Ammon's horn (tissue), 1 donor: ENCODE data around the gene RARA.
A peak's percentile ranks its signal among the peaks of the same experiment; 100 is the strongest.

ENCODE experiments used
- DNase-seq: peaks from one replicate; pipeline ENCODE4 v3.0.0-alpha.2; 2016; ENCODE audit warnings: low spot score

RARA gene

DNA sequence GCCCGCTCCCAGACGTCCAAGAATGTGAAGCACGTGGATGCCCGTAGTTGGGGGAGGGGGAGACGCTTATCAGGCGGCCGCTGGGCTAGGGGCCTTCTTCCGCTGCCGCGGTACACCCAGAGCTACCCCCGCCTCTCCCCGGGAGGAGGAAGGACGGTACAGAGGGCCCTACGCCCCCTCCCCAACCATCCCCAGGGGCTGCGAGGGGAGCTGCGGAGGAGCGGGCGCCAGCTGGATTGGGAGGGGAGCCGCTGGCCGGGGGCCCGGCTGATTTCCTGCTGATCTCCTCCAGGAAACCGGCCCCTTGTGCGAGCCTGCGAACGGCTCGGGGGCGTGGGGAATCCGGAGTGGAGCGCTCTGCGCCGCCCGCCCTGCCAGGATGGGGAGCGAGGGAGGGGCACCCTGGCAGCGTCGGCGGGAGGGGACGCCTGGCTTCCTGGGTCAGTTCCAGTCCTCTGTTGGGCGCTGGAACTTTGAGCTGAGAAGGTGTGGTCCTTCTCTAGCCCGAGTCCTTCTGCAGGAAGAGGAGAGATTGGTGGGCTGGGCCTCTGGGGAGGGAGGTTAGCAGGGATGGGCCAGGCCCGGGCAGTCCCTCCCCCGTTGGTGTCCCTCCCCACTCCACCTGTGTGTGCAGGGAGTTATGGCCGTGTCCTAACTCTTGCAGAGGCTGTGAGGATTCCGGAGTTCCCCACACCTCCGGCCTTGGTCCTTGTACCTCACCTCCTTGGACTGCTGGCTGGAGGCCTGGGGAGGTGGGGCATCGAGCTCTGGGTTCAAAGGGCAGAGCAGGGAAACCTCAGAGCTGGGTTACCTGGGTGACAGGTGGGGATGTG lies 36.4 kb downstream of the RARA start:
- no peak for DNase-seq

DNA sequence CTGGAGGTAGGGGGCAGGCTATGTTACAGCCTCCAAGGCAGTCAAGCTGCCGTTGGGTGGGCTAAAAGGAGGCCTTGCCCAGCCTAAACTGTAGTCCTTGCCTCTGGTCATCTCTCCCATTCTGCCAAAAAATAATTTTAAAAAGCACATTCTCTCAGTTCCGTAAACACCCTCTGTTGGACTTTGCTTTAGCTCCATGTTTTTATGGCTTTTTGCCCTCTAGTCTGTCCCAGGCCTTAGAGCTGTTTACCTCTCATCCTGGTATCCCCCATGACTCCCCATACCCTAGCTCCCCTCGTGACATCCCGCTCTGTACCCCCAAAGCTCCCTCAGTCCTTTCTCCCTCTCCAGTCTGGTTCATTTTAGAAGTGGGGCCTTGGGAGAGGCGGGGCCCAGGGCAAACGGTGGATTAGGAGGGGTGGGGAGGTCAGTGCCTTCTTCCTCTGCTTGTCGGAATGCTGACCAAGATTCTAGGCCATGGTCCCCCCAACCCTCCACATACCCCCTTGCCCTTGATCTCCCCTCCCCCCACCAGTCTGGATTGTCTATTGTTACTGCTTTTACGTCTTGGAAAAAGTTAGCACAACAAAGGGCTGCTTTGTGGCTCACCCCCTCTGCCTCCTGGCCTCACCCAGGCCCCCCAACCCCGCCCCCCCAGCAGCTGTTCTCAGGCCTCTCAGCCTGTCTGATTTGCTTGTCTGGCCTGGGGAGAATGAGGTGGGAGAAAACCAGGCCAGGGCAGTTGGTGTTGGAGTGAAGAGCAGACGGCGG lies 37.2 kb downstream of the RARA start:
- no peak for DNase-seq

DNA sequence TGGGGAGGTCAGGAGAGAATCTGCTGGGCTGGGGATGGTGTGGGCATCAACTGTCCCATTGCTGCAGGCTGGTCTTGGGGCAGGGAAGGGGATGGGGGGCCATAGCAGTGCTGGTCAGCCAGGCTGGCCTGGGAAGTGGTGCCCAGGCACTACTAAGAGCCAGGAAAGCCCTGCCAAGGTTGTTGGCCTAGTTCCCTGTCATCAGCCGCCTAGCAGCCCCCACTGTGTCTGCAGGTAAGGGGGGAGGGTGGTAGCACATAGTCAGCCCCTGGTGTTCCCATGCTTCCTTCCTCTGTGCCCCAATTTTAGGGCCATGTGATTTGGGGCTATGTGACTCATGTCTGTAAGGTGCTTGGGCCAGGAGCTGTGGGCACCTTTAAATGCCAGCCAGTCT lies 37.8 kb downstream of the RARA start:
- DNase-seq: no peak

DNA sequence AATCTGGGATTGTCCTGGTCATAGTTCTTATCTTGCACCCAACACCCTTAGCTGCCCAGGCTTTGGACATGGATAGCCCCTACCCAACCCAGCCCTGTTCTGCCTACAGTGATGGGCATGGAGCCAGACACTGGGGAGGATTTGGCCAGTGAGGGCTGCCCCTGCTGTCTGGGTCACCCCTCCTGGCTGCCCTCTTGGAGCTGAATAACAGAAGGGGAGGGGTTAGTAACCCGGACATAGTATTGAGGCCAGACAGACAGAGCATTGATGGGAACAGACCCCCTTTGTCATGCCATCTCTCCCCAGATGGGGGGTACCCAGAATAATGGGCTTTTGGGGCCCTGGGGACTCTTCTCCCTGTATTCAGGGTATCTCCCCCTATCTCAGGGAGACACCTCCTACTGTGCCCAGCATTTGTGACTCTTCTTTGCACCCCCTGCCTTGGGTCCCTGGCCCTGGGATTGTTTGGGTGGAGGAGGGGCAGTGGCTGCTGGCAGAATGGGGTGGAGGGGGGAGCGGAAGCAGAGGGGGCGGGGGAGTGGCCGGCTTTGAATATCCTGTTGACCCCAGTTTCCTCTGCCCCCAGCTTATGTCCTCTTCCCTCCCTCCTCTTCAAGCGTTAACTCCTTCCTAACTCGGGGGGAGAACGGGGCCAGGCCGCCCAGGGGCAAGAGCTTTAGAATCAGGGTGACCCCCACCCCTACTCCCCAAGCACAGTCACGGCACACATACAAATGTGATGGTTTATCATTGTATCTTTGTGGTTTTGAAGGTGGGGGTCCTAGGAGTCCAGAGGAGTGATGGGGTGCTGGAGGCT lies 38.5 kb downstream of the RARA start:
- DNase-seq: peak; percentile 84

DNA sequence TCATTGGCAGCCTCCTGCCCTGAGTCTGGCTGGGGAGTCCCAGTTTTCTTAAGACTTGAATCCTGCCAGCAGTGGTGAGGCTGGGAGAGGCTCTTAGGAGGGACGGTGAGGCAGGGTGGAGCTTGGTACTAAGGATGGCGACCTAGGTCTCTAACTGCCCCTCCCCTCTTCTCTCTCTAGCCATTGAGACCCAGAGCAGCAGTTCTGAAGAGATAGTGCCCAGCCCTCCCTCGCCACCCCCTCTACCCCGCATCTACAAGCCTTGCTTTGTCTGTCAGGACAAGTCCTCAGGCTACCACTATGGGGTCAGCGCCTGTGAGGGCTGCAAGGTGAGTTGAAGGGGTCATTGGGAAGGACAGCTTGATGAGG lies 39.1 kb downstream of the RARA start:
- no peak for DNase-seq

DNA sequence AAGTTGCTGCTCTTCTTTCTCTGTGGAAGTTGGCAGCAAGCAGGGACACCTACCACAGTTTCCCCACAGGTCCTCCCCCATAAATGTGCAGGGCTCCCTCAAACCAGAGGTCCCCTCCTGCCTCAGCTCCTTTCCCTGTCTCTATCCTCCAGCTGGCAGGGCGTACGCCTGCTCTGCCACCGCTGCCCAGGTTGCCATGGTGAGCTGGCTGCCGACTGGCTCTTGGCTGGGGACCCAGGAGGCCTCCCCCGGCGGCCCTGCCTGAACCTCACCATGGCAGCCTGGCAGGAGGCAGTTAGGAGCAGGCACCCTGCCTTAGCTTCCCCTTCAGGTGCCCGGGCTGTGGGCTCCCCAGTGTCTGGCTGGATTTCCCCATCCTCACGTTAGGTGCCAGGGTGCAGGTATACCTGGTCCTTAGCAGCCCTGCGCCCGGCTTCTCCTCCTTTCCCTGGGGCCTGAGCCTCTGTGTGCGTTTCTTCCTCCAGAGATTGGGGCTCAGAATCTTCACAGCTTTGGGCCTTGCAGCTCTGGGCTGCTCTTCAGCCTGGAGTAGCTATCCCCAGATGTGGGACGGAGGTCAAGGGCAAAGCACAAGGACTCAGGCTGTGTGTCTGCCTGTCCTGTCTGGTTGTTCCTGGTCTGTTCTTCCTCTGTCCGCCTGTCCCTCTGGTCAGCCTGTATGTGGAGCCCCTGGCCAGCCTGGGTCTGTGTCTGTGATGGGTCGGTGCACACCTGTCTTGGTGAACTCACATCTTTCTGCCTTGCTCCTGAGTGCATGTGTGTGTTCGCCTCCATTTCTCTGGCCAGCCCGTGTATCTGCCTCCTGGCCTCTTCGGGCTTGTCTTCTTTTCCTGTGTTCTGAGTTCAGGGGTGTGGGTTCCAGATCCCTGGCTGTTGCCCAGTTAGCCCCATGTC lies 39.8 kb downstream of the RARA start:
- peak; percentile 89 for DNase-seq

DNA sequence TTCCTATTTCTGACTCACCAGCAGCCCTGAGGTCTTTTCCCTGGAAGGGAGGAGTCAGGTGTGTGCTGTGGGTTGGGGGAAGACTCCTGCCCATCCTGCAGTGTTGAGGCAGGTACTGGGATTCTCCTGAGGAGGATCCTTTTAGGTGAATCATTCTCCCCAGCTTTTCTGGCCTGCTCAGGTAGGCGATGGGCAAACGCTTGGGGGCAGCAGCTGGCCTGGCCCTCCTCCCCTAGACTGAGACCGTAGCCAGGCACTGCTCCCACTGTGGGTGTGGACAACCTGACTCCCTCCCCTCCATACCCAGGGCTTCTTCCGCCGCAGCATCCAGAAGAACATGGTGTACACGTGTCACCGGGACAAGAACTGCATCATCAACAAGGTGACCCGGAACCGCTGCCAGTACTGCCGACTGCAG lies 40.5 kb downstream of the RARA start:
- DNase-seq: no peak

DNA sequence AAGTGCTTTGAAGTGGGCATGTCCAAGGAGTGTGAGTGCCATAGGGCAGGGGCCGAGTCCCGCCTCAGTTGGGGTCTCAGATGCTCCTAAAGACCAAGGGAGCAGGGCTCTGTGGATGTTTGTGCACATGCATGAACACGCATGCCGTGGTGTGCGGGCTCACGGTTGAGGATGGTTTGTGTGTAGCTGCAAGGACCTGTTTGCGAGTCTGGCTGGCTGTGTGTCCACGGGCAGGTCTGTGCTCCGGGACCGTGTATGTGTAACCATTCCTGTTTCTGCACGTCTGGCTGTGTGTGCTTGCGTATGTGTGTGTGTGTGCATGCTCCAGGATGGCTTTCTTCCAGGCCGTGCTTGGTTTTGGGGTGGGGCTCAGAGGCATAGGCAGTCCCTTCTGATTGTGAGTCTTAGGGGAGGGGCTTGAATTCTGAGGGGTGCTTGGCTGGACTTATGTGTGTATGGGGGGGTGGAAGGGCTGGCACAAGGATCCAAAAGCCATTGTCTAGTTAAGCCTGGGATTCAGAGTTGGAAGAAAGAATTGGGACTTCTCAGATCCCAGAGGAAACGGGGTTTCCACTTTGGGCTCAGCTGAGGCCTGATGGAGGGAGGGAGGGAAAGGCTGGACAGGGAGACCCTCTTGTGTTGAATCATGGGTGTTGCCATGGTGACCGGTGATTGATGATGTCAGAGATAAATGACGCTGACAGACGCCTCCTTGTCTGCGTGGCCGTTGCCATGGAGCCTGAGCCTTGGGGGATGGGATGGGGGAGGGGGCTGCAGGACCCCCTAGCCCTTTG lies 41.1 kb downstream of the RARA start:
- DNase-seq: no peak

DNA sequence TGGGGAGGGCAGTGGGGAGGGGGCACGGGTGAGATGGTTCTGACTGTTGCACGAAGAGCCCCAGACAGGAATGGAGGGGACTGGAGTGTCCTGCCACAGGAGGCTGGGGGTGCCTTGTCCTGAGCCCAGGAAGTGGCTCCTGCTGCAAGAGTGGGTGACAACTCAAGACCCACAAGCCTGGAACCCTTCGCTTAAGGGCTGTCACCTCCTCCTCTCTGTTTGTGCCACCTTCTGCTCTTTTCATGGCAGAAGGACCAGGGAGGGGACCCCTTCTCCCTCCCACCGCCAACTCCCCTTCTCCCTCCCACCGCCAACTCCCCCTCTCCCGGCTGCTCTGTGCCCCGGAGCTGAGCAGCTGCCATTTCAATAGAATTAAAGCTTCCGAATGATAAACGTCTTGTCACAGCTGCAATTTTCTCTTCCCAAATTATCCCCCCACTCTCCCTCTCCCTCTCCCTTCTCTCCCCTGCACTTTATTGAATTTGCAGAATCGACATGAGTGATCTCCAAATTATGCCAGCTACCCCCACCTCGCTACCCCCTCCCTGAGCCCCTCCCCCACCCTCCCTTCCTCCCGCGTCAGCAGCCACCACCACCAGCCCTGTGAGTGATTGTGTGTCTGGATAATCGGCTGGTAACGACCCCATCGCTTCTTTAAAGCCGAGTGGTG lies 41.8 kb downstream of the RARA start:
- DNase-seq: no peak

DNA sequence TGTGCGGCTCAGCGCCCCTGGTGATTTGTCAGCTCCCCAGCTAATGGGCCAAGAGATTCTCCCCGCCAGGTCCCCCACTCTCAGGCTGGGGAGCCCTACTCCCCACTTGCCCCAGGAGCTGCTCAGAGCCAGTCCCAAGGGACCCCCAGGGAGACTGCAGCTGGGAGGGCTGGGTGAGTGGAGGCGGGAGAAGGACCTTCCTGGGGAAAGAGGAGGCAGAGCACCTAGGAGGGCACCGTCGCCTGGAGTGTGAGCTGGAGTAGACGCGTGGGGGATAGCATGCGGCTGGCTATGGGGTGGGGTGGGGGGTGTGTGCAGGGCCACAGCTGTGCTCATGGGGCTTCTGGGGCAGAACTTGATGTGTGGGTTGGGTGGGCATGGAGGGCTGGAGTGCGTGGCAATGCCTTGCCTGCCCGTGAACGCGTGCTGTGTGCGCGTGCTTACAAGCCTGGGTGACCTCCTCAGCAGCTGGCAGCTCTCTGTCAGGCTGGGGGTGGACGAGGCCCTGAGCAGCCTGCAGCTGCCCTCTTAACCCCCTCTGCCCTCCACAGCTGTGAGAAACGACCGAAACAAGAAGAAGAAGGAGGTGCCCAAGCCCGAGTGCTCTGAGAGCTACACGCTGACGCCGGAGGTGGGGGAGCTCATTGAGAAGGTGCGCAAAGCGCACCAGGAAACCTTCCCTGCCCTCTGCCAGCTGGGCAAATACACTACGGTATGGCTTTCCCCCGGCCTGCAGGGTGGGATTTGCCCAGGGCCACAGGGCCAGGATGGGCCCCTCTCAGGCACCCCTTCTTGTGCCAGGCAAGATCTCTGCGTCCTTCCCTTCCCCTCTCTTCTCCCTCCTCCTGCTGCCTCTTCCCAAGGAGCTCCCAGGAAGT lies 42.6 kb downstream of the RARA start:
- no peak for DNase-seq

DNA sequence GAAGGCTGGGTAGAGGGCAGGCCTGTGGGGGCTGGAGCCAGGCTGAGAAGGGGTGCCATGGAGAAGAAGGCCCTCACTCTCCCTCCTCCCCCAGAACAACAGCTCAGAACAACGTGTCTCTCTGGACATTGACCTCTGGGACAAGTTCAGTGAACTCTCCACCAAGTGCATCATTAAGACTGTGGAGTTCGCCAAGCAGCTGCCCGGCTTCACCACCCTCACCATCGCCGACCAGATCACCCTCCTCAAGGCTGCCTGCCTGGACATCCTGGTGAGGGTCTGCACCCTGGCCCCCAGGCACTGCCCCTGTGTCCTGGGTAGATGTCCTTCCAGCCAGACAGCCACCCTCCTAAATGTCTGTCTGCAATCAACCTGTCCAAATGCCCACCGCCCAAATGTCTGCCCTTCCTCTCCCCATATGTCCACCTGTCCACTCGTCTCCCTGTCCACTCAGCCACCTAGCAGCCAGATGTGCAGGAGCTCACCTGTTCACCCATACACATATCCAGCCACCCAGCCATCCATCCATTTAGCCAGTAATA lies 43.3 kb downstream of the RARA start:
- no peak for DNase-seq

DNA sequence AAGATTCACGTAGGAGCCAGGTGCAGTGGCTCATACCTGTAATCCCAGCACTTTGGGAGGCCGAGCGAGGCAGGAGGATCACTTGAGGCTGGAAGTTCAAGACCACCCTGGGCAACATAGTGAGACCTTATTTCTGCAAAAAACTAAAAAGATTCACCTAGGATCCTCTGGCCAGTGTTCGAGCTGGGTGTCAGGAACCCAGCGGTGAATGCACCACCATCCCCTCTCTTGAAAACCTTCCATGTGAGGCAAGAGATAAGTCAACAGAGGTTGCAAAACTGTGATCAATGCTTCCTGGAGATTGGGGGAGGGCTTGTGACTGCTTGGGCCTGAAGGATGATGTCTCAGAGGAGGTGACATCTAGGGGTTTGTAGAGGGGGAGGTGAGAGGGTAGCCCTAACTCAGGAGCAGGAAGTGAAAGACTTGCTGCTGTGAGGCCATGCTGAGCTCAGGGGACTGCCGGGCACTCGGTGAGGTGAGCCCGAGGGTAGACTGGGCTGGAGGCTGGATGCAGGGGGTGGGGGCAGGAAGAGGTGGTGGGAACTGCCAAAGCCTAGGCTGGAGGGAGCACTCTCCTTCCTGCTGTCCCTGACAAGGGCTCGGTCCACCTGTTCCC lies 43.9 kb downstream of the RARA start:
- DNase-seq: no peak

DNA sequence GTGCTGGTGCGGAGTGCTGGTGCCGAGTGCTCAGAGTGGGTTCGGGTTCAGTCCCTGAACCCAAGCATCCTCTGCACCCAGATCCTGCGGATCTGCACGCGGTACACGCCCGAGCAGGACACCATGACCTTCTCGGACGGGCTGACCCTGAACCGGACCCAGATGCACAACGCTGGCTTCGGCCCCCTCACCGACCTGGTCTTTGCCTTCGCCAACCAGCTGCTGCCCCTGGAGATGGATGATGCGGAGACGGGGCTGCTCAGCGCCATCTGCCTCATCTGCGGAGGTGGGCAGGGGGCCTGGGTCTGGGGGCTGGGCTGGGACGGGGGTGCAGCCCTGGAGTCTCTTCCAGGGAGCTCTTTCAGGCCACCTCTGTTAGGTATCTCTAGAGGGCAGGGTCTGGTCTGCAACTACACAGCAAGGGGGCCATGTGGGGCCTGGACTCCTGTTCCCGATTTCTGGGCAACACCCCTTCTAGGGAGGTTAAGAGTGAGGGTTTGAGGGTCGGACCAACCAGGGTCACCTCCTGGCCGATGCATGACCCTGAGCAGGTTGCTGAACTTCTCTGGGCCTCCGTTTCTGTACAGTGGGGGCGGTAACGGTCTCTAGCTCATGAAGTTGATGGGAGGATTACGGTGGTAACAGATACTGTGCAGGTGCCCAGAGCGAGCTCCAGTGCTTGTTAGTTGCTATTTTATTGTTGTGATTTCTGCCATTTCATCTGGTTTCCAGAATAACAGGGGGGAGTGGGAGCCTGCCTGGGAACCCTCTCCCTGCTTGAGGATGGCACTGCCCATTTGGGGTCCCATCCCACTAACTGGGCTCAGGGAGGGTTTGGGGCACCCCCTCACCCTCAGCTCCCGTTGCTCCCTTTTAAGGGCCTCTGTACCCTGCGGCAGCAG lies 45.5 kb downstream of the RARA start:
- DNase-seq: no peak

DNA sequence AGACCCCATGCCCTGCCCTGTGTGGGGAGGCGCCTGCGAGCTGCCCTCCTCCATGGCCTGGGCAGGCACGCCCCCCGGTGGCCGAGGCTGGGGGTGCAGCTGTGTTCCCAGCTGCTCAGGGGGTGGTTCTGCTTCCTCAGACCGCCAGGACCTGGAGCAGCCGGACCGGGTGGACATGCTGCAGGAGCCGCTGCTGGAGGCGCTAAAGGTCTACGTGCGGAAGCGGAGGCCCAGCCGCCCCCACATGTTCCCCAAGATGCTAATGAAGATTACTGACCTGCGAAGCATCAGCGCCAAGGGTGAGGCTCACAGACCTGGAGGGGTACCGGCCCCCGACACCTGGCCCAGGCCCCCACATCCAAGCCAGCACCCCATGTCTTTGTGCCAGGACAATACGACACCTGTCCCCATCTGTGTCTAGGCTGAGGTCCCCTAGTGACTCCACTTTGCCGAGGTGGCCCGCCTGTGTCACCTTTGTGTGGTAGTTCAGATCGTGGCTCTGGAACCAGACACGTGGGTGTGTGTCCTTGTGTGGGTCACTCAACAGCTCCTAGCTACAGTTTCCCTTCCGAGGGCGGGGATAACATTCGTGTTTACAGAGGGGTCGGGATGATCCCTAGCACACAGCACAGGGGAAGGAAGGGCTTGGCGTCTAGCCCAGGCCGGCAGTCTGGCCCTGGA lies 46.3 kb downstream of the RARA start:
- DNase-seq: peak; percentile 63

DNA sequence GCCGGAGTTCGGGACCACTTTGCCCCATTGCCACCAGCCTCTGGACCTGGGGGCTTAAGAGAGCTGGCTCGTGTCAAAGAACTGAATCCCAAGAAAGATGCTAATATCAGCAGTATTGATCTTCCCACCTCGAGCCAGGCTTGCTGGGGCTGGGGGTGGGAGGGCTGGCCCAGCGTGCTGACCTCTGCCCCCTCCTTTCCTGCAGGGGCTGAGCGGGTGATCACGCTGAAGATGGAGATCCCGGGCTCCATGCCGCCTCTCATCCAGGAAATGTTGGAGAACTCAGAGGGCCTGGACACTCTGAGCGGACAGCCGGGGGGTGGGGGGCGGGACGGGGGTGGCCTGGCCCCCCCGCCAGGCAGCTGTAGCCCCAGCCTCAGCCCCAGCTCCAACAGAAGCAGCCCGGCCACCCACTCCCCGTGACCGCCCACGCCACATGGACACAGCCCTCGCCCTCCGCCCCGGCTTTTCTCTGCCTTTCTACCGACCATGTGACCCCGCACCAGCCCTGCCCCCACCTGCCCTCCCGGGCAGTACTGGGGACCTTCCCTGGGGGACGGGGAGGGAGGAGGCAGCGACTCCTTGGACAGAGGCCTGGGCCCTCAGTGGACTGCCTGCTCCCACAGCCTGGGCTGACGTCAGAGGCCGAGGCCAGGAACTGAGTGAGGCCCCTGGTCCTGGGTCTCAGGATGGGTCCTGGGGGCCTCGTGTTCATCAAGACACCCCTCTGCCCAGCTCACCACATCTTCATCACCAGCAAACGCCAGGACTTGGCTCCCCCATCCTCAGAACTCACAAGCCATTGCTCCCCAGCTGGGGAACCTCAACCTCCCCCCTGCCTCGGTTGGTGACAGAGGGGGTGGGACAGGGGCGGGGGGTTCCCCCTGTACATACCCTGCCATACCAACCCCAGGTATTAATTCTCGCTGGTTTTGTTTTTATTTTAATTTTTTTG lies 47.1 kb downstream of the RARA start:
- no peak for DNase-seq
